Measurements from ENCODE around the gene YIPF1.

- TF ChIP-seq, protein P1, sequence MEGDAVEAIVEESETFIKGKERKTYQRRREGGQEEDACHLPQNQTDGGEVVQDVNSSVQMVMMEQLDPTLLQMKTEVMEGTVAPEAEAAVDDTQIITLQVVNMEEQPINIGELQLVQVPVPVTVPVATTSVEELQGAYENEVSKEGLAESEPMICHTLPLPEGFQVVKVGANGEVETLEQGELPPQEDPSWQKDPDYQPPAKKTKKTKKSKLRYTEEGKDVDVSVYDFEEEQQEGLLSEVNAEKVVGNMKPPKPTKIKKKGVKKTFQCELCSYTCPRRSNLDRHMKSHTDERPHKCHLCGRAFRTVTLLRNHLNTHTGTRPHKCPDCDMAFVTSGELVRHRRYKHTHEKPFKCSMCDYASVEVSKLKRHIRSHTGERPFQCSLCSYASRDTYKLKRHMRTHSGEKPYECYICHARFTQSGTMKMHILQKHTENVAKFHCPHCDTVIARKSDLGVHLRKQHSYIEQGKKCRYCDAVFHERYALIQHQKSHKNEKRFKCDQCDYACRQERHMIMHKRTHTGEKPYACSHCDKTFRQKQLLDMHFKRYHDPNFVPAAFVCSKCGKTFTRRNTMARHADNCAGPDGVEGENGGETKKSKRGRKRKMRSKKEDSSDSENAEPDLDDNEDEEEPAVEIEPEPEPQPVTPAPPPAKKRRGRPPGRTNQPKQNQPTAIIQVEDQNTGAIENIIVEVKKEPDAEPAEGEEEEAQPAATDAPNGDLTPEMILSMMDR (IDR thresholded peaks at IDR 0.05; ENCODE audit: insufficient read depth, low read depth, low read length) = no peak
- no peak for TF ChIP-seq EZH2 (IDR thresholded peaks at IDR 0.05; ENCODE audit: insufficient read depth, low read length)
Observed at GRCh38 chr1:53893999-53894636, 4.5 kb upstream of the YIPF1 start, which contains the start of gene DIO1.
